Type B pancreatic cell (in vitro differentiated cells): ENCODE measurements around the gene INPP5J. TPM values are rescaled to one million over a fixed set of nuclear protein-coding genes. Genes with fewer than 3 reads are reported as not detected.
"Not testable (repeated sequence)": the region's sequence is repeated elsewhere in the genome, so short reads cannot be mapped to it uniquely, and the experiment has no call there.

Source experiments
- DNase-seq: peaks from one replicate; pipeline ENCODE4 v3.0.0; 2021; ENCODE audit warnings: mixed read lengths; ENCODE audit not compliant: unreplicated experiment; ENCODE audit errors: extremely low spot score
- H3K27ac Mint-ChIP-seq: 2 replicates; pipeline ENCODE4 v1.8.0; 2021; ENCODE audit warnings: mild to moderate bottlenecking, mixed read lengths
- H3K27me3 Mint-ChIP-seq: 2 replicates; pipeline ENCODE4 v1.8.0; 2021; ENCODE audit warnings: mixed read lengths
- H3K36me3 Mint-ChIP-seq: 2 replicates; pipeline ENCODE4 v1.8.0; 2021; ENCODE audit warnings: mixed read lengths
- H3K4me1 Mint-ChIP-seq: one replicate; pipeline ENCODE4 v1.8.0; 2021; ENCODE audit warnings: mixed read lengths; ENCODE audit not compliant: unreplicated experiment
- H3K4me3 Mint-ChIP-seq: 2 replicates; pipeline ENCODE4 v1.8.0; 2021; ENCODE audit warnings: mild to moderate bottlenecking, mixed read lengths
- H3K9me3 Mint-ChIP-seq: 2 replicates; pipeline ENCODE4 v1.8.0; 2021; ENCODE audit warnings: mixed read lengths
- CTCF ChIP-seq: fragments of 200-600 bp; sonication (generic); conservative IDR thresholded peaks from 2 replicates; pipeline ENCODE4 v1.5.0; 2021; ENCODE audit warnings: antibody characterized with exemption, mild to moderate bottlenecking
- total RNA-seq: library from RNA; stranded (reverse); gene quantifications from 2 replicates; pipeline ENCODE4 v1.2.1, GENCODE V29; 2021; ENCODE audit warnings: low replicate concordance

The INPP5J gene
- total RNA-seq, 1 donor from 2014 or later, result 8.7 TPM

- Mint-ChIP-seq H3K4me1 (no peaks in the 10 kb centered on the region), H3K27ac (no peak overlapping the region)
Measured at GRCh38 chr22:31095637-31096249, 27.0 kb upstream of the INPP5J start.

GRCh38 chr22:31096657-31097279, 26.0 kb upstream of the INPP5J start:
- no peak for TF ChIP-seq CTCF
- Mint-ChIP-seq H3K4me3 (no peak overlapping the region), H3K36me3 (peaks cover 6% of the 10 kb centered on the region), H3K9me3 (no peaks in the 10 kb centered on the region), H3K27me3 (no peaks in the 10 kb centered on the region), H3K4me1 (no peaks in the 10 kb centered on the region), H3K27ac (no peak overlapping the region)
- DNase-seq, result no peak

More at GRCh38 chr22:31095637-31096249, 27.0 kb upstream of the INPP5J start:
- no peak for TF ChIP-seq CTCF
- DNase-seq, result no peak
- Mint-ChIP-seq H3K9me3 (no peaks in the 10 kb centered on the region), H3K4me3 (no peak overlapping the region), H3K27me3 (no peaks in the 10 kb centered on the region), H3K36me3 (peaks cover 6% of the 10 kb centered on the region)

GRCh38 chr22:31097539-31097938, 25.2 kb upstream of the INPP5J start:
- DNase-seq, H3K27ac Mint-ChIP-seq, H3K27me3 Mint-ChIP-seq, H3K4me1 Mint-ChIP-seq, H3K36me3 Mint-ChIP-seq, H3K9me3 Mint-ChIP-seq, H3K4me3 Mint-ChIP-seq: not testable (repeated sequence)

GRCh38 chr22:31097941-31098631, 24.7 kb upstream of the INPP5J start:
- TF ChIP-seq CTCF, result no peak
- no peaks in the 10 kb centered on the region for H3K27me3 Mint-ChIP-seq
- no peak for DNase-seq
- no peak overlapping the region for H3K27ac Mint-ChIP-seq
- H3K36me3 Mint-ChIP-seq, result peaks cover 6% of the 10 kb centered on the region
- no peaks in the 10 kb centered on the region for H3K4me1 Mint-ChIP-seq
- H3K9me3 Mint-ChIP-seq, result no peaks in the 10 kb centered on the region
- H3K4me3 Mint-ChIP-seq, result no peak overlapping the region

- Mint-ChIP-seq H3K27ac (no peak overlapping the region), H3K9me3 (no peaks in the 10 kb centered on the region), H3K36me3 (peaks cover 6% of the 10 kb centered on the region), H3K4me1 (no peaks in the 10 kb centered on the region), H3K27me3 (no peaks in the 10 kb centered on the region), H3K4me3 (no peak overlapping the region)
- DNase-seq, result no peak
- no peak for TF ChIP-seq CTCF
Measured at GRCh38 chr22:31098632-31099110, 24.1 kb upstream of the INPP5J start.

GRCh38 chr22:31099386-31099785, 23.4 kb upstream of the INPP5J start:
- no peak overlapping the region for H3K27ac Mint-ChIP-seq
- H3K4me3 Mint-ChIP-seq, result no peak overlapping the region
- H3K36me3 Mint-ChIP-seq, result peaks cover 6% of the 10 kb centered on the region
- H3K4me1 Mint-ChIP-seq, result no peaks in the 10 kb centered on the region
- TF ChIP-seq CTCF, result no peak
- no peaks in the 10 kb centered on the region for H3K27me3 Mint-ChIP-seq
- no peak for DNase-seq
- no peaks in the 10 kb centered on the region for H3K9me3 Mint-ChIP-seq
